WTC11 (cell line): ENCODE measurements around the gene CAMTA1.

Experiments used
- CREB1 ChIP-seq: sonication (generic); formaldehyde crosslinking; IDR thresholded peaks from 2 replicates; pipeline ENCODE4 v1.8.0; 2023; ENCODE audit warnings: mild to moderate bottlenecking, missing genetic modification reagents
- CREM ChIP-seq: sonication (generic); formaldehyde crosslinking; IDR thresholded peaks from 2 replicates; pipeline ENCODE4 v1.8.1; 2022; ENCODE audit warnings: mild to moderate bottlenecking, missing genetic modification reagents, moderate library complexity
- ESRRA ChIP-seq: sonication (generic); formaldehyde crosslinking; IDR thresholded peaks from 2 replicates; pipeline ENCODE4 v1.8.1; 2022; ENCODE audit warnings: mild to moderate bottlenecking, missing genetic modification reagents, borderline replicate concordance
- NFE2L1 ChIP-seq: sonication (generic); formaldehyde crosslinking; IDR thresholded peaks from 2 replicates; pipeline ENCODE4 v1.8.1; 2023; ENCODE audit warnings: missing genetic modification reagents
- TF ChIP-seq, protein P1 (sequence below): sonication (generic); formaldehyde crosslinking; IDR thresholded peaks from 2 replicates; pipeline ENCODE4 v1.8.1; 2022; ENCODE audit warnings: low read depth, missing genetic modification reagents, borderline replicate concordance
- TF ChIP-seq, protein P2 (sequence below): fragments of 200-600 bp; IDR thresholded peaks from 2 replicates; pipeline ENCODE4 v1.8.0; 2022; ENCODE audit warnings: antibody characterized with exemption
- TF ChIP-seq, protein P3 (sequence below): sonication (generic); formaldehyde crosslinking; IDR thresholded peaks from 2 replicates; pipeline ENCODE4 v1.8.0; 2022; ENCODE audit warnings: mild to moderate bottlenecking, missing genetic modification reagents
- TF ChIP-seq, protein P4 (sequence below): sonication (generic); formaldehyde crosslinking; IDR thresholded peaks from 2 replicates; pipeline ENCODE4 v1.8.1; 2023; ENCODE audit warnings: mild to moderate bottlenecking, missing genetic modification reagents, moderate library complexity
- TF ChIP-seq, protein P5 (sequence below): sonication (generic); formaldehyde crosslinking; IDR thresholded peaks from 2 replicates; pipeline ENCODE4 v1.8.0; 2022; ENCODE audit warnings: missing genetic modification reagents

DNA sequence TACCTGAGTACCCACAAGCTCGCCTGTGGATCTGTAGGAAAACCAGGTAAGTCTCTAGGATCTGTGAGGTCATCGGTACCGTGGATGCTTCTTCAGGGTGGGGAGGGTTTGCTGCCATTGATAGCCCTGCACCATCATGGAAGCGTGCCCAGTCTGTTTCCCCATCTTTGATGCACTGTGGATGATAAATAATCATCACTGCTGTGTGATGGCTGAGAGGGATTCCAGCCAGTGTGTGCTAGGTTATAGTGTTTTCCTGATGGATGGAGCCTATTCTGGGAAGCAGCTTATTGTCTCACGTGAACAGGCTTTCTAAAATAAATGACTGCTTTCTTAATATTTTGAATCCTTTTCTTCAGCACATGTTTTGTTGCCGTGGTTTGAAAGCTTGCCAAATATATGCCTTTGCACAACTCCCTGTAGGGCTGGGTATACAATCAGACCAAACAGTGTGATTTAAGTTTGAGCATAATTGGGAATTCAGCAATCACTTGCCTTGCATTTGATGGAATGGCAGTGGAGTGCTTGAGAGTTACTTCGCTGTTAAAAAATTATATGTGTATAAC lies 113.8 kb downstream of the CAMTA1 start:
- TF ChIP-seq, protein P1, sequence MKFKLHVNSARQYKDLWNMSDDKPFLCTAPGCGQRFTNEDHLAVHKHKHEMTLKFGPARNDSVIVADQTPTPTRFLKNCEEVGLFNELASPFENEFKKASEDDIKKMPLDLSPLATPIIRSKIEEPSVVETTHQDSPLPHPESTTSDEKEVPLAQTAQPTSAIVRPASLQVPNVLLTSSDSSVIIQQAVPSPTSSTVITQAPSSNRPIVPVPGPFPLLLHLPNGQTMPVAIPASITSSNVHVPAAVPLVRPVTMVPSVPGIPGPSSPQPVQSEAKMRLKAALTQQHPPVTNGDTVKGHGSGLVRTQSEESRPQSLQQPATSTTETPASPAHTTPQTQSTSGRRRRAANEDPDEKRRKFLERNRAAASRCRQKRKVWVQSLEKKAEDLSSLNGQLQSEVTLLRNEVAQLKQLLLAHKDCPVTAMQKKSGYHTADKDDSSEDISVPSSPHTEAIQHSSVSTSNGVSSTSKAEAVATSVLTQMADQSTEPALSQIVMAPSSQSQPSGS (CRISPR knock-in tag), result no peak
- TF ChIP-seq, protein P2, sequence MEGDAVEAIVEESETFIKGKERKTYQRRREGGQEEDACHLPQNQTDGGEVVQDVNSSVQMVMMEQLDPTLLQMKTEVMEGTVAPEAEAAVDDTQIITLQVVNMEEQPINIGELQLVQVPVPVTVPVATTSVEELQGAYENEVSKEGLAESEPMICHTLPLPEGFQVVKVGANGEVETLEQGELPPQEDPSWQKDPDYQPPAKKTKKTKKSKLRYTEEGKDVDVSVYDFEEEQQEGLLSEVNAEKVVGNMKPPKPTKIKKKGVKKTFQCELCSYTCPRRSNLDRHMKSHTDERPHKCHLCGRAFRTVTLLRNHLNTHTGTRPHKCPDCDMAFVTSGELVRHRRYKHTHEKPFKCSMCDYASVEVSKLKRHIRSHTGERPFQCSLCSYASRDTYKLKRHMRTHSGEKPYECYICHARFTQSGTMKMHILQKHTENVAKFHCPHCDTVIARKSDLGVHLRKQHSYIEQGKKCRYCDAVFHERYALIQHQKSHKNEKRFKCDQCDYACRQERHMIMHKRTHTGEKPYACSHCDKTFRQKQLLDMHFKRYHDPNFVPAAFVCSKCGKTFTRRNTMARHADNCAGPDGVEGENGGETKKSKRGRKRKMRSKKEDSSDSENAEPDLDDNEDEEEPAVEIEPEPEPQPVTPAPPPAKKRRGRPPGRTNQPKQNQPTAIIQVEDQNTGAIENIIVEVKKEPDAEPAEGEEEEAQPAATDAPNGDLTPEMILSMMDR, result no peak
- TF ChIP-seq, protein P3, sequence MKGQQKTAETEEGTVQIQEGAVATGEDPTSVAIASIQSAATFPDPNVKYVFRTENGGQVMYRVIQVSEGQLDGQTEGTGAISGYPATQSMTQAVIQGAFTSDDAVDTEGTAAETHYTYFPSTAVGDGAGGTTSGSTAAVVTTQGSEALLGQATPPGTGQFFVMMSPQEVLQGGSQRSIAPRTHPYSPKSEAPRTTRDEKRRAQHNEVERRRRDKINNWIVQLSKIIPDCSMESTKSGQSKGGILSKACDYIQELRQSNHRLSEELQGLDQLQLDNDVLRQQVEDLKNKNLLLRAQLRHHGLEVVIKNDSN (CRISPR knock-in tag), result no peak
- TF ChIP-seq, protein P4, sequence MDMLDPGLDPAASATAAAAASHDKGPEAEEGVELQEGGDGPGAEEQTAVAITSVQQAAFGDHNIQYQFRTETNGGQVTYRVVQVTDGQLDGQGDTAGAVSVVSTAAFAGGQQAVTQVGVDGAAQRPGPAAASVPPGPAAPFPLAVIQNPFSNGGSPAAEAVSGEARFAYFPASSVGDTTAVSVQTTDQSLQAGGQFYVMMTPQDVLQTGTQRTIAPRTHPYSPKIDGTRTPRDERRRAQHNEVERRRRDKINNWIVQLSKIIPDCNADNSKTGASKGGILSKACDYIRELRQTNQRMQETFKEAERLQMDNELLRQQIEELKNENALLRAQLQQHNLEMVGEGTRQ (CRISPR knock-in tag), result no peak
- TF ChIP-seq NFE2L1 (no peak), ESRRA (no peak), CREB1 (CRISPR knock-in tag) (no peak), CREM (CRISPR knock-in tag) (no peak)
- TF ChIP-seq, protein P5, sequence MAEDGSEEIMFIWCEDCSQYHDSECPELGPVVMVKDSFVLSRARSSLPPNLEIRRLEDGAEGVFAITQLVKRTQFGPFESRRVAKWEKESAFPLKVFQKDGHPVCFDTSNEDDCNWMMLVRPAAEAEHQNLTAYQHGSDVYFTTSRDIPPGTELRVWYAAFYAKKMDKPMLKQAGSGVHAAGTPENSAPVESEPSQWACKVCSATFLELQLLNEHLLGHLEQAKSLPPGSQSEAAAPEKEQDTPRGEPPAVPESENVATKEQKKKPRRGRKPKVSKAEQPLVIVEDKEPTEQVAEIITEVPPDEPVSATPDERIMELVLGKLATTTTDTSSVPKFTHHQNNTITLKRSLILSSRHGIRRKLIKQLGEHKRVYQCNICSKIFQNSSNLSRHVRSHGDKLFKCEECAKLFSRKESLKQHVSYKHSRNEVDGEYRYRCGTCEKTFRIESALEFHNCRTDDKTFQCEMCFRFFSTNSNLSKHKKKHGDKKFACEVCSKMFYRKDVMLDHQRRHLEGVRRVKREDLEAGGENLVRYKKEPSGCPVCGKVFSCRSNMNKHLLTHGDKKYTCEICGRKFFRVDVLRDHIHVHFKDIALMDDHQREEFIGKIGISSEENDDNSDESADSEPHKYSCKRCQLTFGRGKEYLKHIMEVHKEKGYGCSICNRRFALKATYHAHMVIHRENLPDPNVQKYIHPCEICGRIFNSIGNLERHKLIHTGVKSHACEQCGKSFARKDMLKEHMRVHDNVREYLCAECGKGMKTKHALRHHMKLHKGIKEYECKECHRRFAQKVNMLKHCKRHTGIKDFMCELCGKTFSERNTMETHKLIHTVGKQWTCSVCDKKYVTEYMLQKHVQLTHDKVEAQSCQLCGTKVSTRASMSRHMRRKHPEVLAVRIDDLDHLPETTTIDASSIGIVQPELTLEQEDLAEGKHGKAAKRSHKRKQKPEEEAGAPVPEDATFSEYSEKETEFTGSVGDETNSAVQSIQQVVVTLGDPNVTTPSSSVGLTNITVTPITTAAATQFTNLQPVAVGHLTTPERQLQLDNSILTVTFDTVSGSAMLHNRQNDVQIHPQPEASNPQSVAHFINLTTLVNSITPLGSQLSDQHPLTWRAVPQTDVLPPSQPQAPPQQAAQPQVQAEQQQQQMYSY (CRISPR knock-in tag), result no peak
